Choroid plexus epithelial cell (primary cell): Measurements from ENCODE around the gene OR6M1.

Experiments used
- DNase-seq: peaks from one replicate; pipeline ENCODE4 v3.0.0-alpha.2; 2010; ENCODE audit warnings: low read depth
- H3K4me3 ChIP-seq: 2 replicates; pipeline ENCODE4 v1.5.1; 2011; ENCODE audit warnings: low read depth, mild to moderate bottlenecking, control low read depth, low read length, moderate library complexity
- CTCF ChIP-seq: conservative IDR thresholded peaks from 2 replicates; pipeline ENCODE4 v1.5.1; 2011; ENCODE audit warnings: low read depth, mild to moderate bottlenecking, control low read depth, inconsistent platforms, low read length, moderate library complexity

Gene OR6M1

GRCh38 chr11:123783536-123783935, 22.6 kb downstream of the OR6M1 start:
- no peak for DNase-seq
- TF ChIP-seq CTCF: no peak
- H3K4me3 ChIP-seq: no peak overlapping the region

- H3K4me3 ChIP-seq: no peak overlapping the region
- no peak for TF ChIP-seq CTCF
- DNase-seq: no peak
Measured at GRCh38 chr11:123778511-123778910, 27.6 kb downstream of the OR6M1 start.

- no peak for TF ChIP-seq CTCF
- DNase-seq: no peak
- no peak overlapping the region for H3K4me3 ChIP-seq
Measured at GRCh38 chr11:123775715-123776549, 30.2 kb downstream of the OR6M1 start.

GRCh38 chr11:123775289-123775688, 30.9 kb downstream of the OR6M1 start:
- TF ChIP-seq CTCF: no peak
- no peak for DNase-seq
- H3K4me3 ChIP-seq: no peak overlapping the region

- H3K4me3 ChIP-seq: no peak overlapping the region
- TF ChIP-seq CTCF: no peak
- DNase-seq: no peak
Measured at GRCh38 chr11:123773959-123774358, 32.2 kb downstream of the OR6M1 start.

GRCh38 chr11:123773026-123773425, 33.1 kb downstream of the OR6M1 start:
- no peak overlapping the region for H3K4me3 ChIP-seq
- no peak for DNase-seq
- TF ChIP-seq CTCF: no peak

- DNase-seq: no peak
- H3K4me3 ChIP-seq: no peak overlapping the region
- no peak for TF ChIP-seq CTCF
Measured at GRCh38 chr11:123771664-123772063, 34.5 kb downstream of the OR6M1 start.
